ENCODE measurements around the gene CSTF1.

- TF ChIP-seq RFX5 (IDR thresholded peaks at IDR 0.05; ENCODE audit: low read depth, low read length) (no peak), CTCF (conservative IDR thresholded peaks at IDR 0.05; ENCODE audit: low read depth, low read length) (no peak), MAFK (IDR thresholded peaks at IDR 0.05; ENCODE audit: low read depth, low read length) (no peak), BHLHE40 (IDR thresholded peaks at IDR 0.05; ENCODE audit: low read depth, low read length) (no peak), MXI1 (IDR thresholded peaks at IDR 0.05; ENCODE audit: borderline replicate concordance, low read depth, low read length) (no peak), POLR2A (IDR thresholded peaks at IDR 0.05; ENCODE audit: low read depth, low read length) (no peak), ELK1 (IDR thresholded peaks at IDR 0.05; ENCODE audit: borderline replicate concordance, low read depth, low read length) (no peak), CEBPB (IDR thresholded peaks at IDR 0.05; ENCODE audit: low read depth, low read length) (no peak), SMC3 (IDR thresholded peaks at IDR 0.05; ENCODE audit: low read depth, low read length) (no peak)
Measured at GRCh38 chr20:56360908-56361205, 31.6 kb upstream of the CSTF1 start.
